Activated CD4-positive, alpha-beta memory T cell treated with anti-CD3 and anti-CD28 coated beads, Interleukin-2, amount 10 ng/mL, durations not matched to agents 7 days and 5 days (primary cell): Measurements from ENCODE around the gene ATP1B3. TPM values are rescaled to one million over a fixed set of nuclear protein-coding genes. Genes with fewer than 3 reads are reported as not detected.
A peak's percentile ranks its signal among the peaks of the same experiment; 100 is the strongest.

ENCODE experiments used
- CTCF ChIA-PET: fragments of 350-600 bp; sonication (Branson Sonifier 250); formaldehyde crosslinking; loops from one replicate; lab custom pipeline; 2021; ENCODE audit warnings: antibody characterized with exemption, inconsistent platforms; lab: Charles Lee
- POLR2A ChIA-PET: fragments of 350-600 bp; sonication (Branson Sonifier 250); formaldehyde crosslinking; loops from one replicate; lab custom pipeline; 2021; ENCODE audit warnings: antibody characterized with exemption; lab: Charles Lee
- DNase-seq: peaks from one replicate; pipeline ENCODE4 v3.0.0-alpha.2; 2020
- H3K27ac Mint-ChIP-seq: one replicate; pipeline ENCODE4 v1.8.0; 2021; ENCODE audit warnings: mild to moderate bottlenecking, mixed read lengths
- H3K27me3 Mint-ChIP-seq: one replicate; pipeline ENCODE4 v1.8.0; 2021; ENCODE audit warnings: mixed read lengths
- H3K36me3 Mint-ChIP-seq: one replicate; pipeline ENCODE4 v1.8.0; 2021; ENCODE audit warnings: low read depth, mixed read lengths
- H3K4me1 Mint-ChIP-seq: one replicate; pipeline ENCODE4 v1.8.0; 2021; ENCODE audit warnings: mixed read lengths
- H3K4me3 Mint-ChIP-seq: one replicate; pipeline ENCODE4 v1.8.0; 2021; ENCODE audit warnings: mild to moderate bottlenecking, mixed read lengths
- H3K9me3 Mint-ChIP-seq: one replicate; pipeline ENCODE4 v1.8.0; 2021; ENCODE audit warnings: mixed read lengths
- total RNA-seq, 2 experiments: library from RNA; stranded (reverse); gene quantifications; one replicate each; pipeline ENCODE4 v1.2.3, GENCODE V29; 2021

ATP1B3 gene
- total RNA-seq, 2 experiments from 2014 or later, result 107 to 120 TPM

DNA sequence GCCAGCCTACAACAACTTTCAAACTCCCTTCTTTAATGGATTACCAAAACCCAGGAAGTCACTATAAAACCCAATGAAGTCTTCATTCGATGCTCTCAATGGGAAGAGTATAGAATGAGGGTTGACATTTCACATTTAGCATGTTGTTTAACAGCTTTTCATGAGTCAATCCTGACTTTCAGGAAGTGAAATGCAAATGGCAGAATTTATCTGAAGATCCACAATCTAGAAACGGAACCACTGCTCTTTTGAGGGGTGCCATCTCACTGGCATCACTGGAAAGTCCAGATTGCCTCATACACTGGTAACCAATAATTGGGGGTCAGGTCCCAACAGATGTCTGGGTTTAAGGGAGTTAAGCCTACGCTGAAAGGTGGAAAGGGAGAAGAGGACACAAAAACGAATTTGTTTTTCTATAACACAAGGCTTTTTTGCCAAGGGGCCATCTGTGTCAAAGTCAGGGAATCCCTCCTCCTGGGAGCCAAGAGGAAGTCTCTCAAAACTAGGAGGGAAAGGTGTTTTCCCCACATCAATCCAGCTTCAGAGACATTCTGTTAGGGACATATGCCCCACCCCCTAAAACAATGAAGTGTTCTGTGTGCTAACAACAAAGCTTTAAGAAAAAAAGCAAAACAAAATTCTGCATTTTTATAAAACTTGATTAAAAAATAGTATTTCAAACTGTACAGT lies 12.0 kb upstream of the ATP1B3 start:
- Mint-ChIP-seq H3K36me3 (no peaks in the 10 kb centered on the region), H3K4me3 (no peak overlapping the region), H3K27me3 (no peaks in the 10 kb centered on the region), H3K9me3 (no peaks in the 10 kb centered on the region), H3K27ac (no peak overlapping the region), H3K4me1 (no peaks in the 10 kb centered on the region)
- ChIA-PET POLR2A (interaction anchor here (2.0 kb wide), 1 partner anchor 11 kb away, joined by 5 read pairs; no protein-coding TSS in a partner anchor), CTCF (interaction anchor here (2.1 kb wide), 1 partner anchor 11 kb away, joined by 6 read pairs; no protein-coding TSS in a partner anchor)
- no peak for DNase-seq

- H3K27me3 Mint-ChIP-seq, result no peaks in the 10 kb centered on the region
- H3K4me1 Mint-ChIP-seq, result no peaks in the 10 kb centered on the region
- ChIA-PET POLR2A (interaction anchor here (2.0 kb wide), 1 partner anchor 10 kb away, joined by 5 read pairs; no protein-coding TSS in a partner anchor), CTCF (interaction anchor here (1.4 kb wide), 1 partner anchor 10 kb away, joined by 3 read pairs; no protein-coding TSS in a partner anchor)
- no peak for DNase-seq
- H3K27ac Mint-ChIP-seq, result no peak overlapping the region
- H3K36me3 Mint-ChIP-seq, result no peaks in the 10 kb centered on the region
- H3K4me3 Mint-ChIP-seq, result no peak overlapping the region
- H3K9me3 Mint-ChIP-seq, result no peaks in the 10 kb centered on the region
Measured at GRCh38 chr3:141865101-141865500, 11.3 kb upstream of the ATP1B3 start.

GRCh38 chr3:141870091-141870687 lies 6.3 kb upstream of the ATP1B3 start:
- Mint-ChIP-seq H3K27ac (no peak overlapping the region), H3K4me1 (peaks cover 4% of the 10 kb centered on the region), H3K9me3 (no peaks in the 10 kb centered on the region), H3K27me3 (no peaks in the 10 kb centered on the region), H3K36me3 (no peaks in the 10 kb centered on the region), H3K4me3 (no peak overlapping the region)
- ChIA-PET CTCF (no interaction called here), POLR2A (no interaction called here)
- no peak for DNase-seq

DNA sequence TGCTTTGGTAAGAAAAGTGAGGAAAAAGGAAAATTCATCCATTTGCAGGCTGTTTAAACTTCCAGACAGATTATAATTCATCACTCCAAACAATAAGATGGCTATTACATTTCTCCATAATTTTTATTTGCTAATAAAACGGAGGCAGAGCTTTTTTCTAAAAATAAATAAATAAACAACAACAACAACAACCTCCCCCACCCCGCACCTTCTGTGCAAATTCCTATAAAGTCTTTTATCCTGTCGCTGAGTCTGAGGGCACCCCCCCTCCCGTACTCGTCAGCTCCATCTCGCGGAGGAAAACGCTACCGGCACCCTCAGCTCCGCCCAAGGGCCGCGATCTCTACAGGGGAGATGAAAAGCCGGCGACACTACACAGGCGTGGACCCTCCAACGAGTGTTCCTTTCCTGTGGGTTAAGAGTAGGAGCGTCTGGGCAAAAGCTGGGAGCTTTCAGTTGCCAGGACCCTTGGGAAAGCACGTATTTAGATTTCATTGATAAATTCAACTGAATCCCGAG lies 1.0 kb upstream of the ATP1B3 start:
- Mint-ChIP-seq H3K4me3 (peak overlapping the region; percentile 84), H3K27me3 (no peaks in the 10 kb centered on the region), H3K4me1 (peaks cover 37% of the 10 kb centered on the region), H3K36me3 (peaks cover 17% of the 10 kb centered on the region), H3K27ac (peak overlapping the region; percentile 90), H3K9me3 (no peaks in the 10 kb centered on the region)
- POLR2A ChIA-PET, result interaction anchor here (0.9 to 5.4 kb wide), 11 partner anchors 11 to 496 kb away, joined by 3 to 90 read pairs (median 5); partner anchors contain the start of gene RNF7
- CTCF ChIA-PET, result interaction anchor here (0.6 to 4.0 kb wide), 31 partner anchors 9 to 662 kb away, joined by 3 to 76 read pairs (median 4); partner anchors contain the start of gene RNF7
- DNase-seq, result peak; percentile 86

DNA sequence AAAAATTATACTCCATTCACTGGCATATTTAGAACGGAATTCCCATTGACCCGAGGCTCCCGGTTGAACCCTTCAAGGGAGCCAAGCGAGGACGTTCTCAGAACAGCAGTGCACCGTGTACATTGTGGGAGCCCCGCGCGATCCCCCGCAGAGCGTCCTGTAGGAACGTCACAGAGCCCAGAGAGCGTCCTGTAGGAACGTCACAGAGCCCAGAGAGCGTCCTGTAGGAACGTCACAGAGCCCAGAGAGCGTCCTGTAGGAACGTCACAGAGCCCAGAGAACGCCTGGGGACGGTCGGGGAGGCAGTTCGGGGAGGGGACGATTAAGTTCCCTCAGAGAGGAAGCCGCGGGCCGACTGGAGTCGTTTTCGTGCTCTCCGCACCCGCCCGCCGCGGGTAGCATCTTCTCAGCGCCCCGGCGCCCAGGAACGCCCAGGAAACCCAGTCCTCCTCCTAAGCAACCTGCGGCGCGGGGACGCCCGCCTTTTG lies 506 bp upstream of the ATP1B3 start:
- ChIA-PET POLR2A (interaction anchor here (0.8 to 5.4 kb wide), 18 partner anchors 11 to 497 kb away, joined by 3 to 90 read pairs (median 5); partner anchors contain the start of gene RNF7), CTCF (interaction anchor here (0.7 to 4.0 kb wide), 27 partner anchors 9 to 609 kb away, joined by 3 to 76 read pairs (median 4); partner anchors contain the start of gene RNF7)
- peak overlapping the region; percentile 90 for H3K27ac Mint-ChIP-seq
- peaks cover 17% of the 10 kb centered on the region for H3K36me3 Mint-ChIP-seq
- H3K4me1 Mint-ChIP-seq, result peaks cover 41% of the 10 kb centered on the region
- peak overlapping the region; percentile 84 for H3K4me3 Mint-ChIP-seq
- peak; percentile 85 for DNase-seq
- no peaks in the 10 kb centered on the region for H3K27me3 Mint-ChIP-seq
- H3K9me3 Mint-ChIP-seq, result no peaks in the 10 kb centered on the region

GRCh38 chr3:141876891-141877621 lies 613 bp downstream of the ATP1B3 start:
- DNase-seq, result peak; percentile 65
- Mint-ChIP-seq H3K4me1 (peaks cover 52% of the 10 kb centered on the region), H3K9me3 (no peaks in the 10 kb centered on the region), H3K4me3 (peak overlapping the region; percentile 94), H3K27me3 (no peaks in the 10 kb centered on the region), H3K27ac (peak overlapping the region; percentile 92), H3K36me3 (peaks cover 21% of the 10 kb centered on the region)
- ChIA-PET POLR2A (interaction anchor here (0.6 to 5.4 kb wide), 17 partner anchors 9 to 570 kb away, joined by 3 to 90 read pairs (median 4); partner anchors contain the start of genes RASA2 and RNF7), CTCF (interaction anchor here (1.1 to 4.0 kb wide), 5 partner anchors 32 to 137 kb away, joined by 3 to 76 read pairs (median 5); partner anchors contain the start of gene RNF7)

- Mint-ChIP-seq H3K4me1 (peaks cover 53% of the 10 kb centered on the region), H3K36me3 (peaks cover 28% of the 10 kb centered on the region), H3K27me3 (no peaks in the 10 kb centered on the region), H3K9me3 (no peaks in the 10 kb centered on the region), H3K4me3 (peak overlapping the region; percentile 87), H3K27ac (peak overlapping the region; percentile 87)
- CTCF ChIA-PET, result interaction anchor here (1.1 to 4.0 kb wide), 4 partner anchors 28 to 138 kb away, joined by 3 to 76 read pairs (median 4); partner anchors contain the start of gene RNF7
- no peak for DNase-seq
- POLR2A ChIA-PET, result interaction anchor here (0.6 to 5.4 kb wide), 11 partner anchors 9 to 569 kb away, joined by 3 to 90 read pairs (median 5); partner anchors contain the start of genes RASA2 and RNF7
Measured at GRCh38 chr3:141877911-141878310, 1.5 kb downstream of the ATP1B3 start.

GRCh38 chr3:141878326-141878725 lies 1.9 kb downstream of the ATP1B3 start:
- no peak for DNase-seq
- H3K27me3 Mint-ChIP-seq, result no peaks in the 10 kb centered on the region
- H3K4me3 Mint-ChIP-seq, result peak overlapping the region; percentile 87
- H3K36me3 Mint-ChIP-seq, result peaks cover 29% of the 10 kb centered on the region
- POLR2A ChIA-PET, result interaction anchor here (0.6 to 5.4 kb wide), 8 partner anchors 8 to 569 kb away, joined by 3 to 90 read pairs (median 6); partner anchors contain the start of gene RNF7
- H3K4me1 Mint-ChIP-seq, result peaks cover 54% of the 10 kb centered on the region
- H3K9me3 Mint-ChIP-seq, result no peaks in the 10 kb centered on the region
- peak overlapping the region; percentile 87 for H3K27ac Mint-ChIP-seq
- CTCF ChIA-PET, result interaction anchor here (1.2 to 4.0 kb wide), 3 partner anchors 29 to 138 kb away, joined by 3 to 76 read pairs (median 5); partner anchors contain the start of gene RNF7

DNA sequence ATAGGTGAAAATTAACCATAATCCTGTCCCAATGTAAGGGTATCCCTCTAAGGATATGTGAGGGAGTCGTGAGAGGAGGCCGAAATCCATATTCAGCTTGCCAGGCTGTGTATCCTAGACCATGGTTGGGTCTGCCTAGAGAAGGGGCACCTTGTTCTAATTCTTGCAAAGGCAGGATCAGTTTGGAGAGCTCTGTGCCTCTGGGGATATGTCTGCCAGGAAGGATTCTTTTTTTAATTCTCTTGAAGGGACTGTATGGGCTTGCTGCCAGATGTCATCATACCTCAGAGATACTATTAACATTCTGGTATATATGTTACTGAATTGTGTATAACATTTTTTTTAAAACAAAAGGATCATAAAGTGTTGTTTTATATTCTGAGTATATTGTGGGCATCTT lies 2.4 kb downstream of the ATP1B3 start:
- POLR2A ChIA-PET, result interaction anchor here (0.6 to 5.4 kb wide), 3 partner anchors 14 to 401 kb away, joined by 3 to 90 read pairs (median 5); partner anchors contain the start of gene RNF7
- H3K4me1 Mint-ChIP-seq, result peaks cover 57% of the 10 kb centered on the region

GRCh38 chr3:141881702-141882101 lies 5.3 kb downstream of the ATP1B3 start:
- H3K9me3 Mint-ChIP-seq, result no peaks in the 10 kb centered on the region
- no peaks in the 10 kb centered on the region for H3K27me3 Mint-ChIP-seq
- H3K4me3 Mint-ChIP-seq, result no peak overlapping the region
- CTCF ChIA-PET, result interaction anchor here (0.7 kb wide), 1 partner anchor 86 kb away, joined by 3 read pairs; no protein-coding TSS in a partner anchor
- POLR2A ChIA-PET, result interaction anchor here (2.6 kb wide), 1 partner anchor 142 kb away, joined by 9 read pairs; the partner anchor contains the start of gene RNF7
- H3K27ac Mint-ChIP-seq, result no peak overlapping the region
- peaks cover 61% of the 10 kb centered on the region for H3K4me1 Mint-ChIP-seq
- no peak for DNase-seq
- peaks cover 49% of the 10 kb centered on the region for H3K36me3 Mint-ChIP-seq

More for the DNA sequence above, 2.4 kb downstream of the ATP1B3 start:
- Mint-ChIP-seq H3K27ac (peak overlapping the region; percentile 13), H3K36me3 (peaks cover 29% of the 10 kb centered on the region), H3K9me3 (no peaks in the 10 kb centered on the region), H3K27me3 (no peaks in the 10 kb centered on the region), H3K4me3 (peak overlapping the region; percentile 87)
- CTCF ChIA-PET, result interaction anchor here (1.2 to 2.1 kb wide), 3 partner anchors 29 to 140 kb away, joined by 3 to 10 read pairs (median 5); partner anchors contain the start of gene RNF7
- no peak for DNase-seq

GRCh38 chr3:141887051-141887450 lies 10.6 kb downstream of the ATP1B3 start:
- Mint-ChIP-seq H3K27ac (no peak overlapping the region), H3K4me3 (no peak overlapping the region), H3K9me3 (peaks cover 5% of the 10 kb centered on the region), H3K4me1 (peaks cover 32% of the 10 kb centered on the region), H3K36me3 (peaks cover 53% of the 10 kb centered on the region), H3K27me3 (no peaks in the 10 kb centered on the region)
- no peak for DNase-seq
- POLR2A ChIA-PET, result interaction anchor here (1.5 to 1.6 kb wide), 2 partner anchors 10 to 12 kb away, joined by 5 to 8 read pairs; partner anchors contain the start of gene ATP1B3
- CTCF ChIA-PET, result interaction anchor here (1.1 to 3.8 kb wide), 2 partner anchors 12 to 149 kb away, joined by 5 to 24 read pairs; partner anchors contain the start of gene RNF7
